HG03060 (cell line): Measurements from ENCODE around the gene SH2B2.
"Not testable (repeated sequence)": the region's sequence is repeated elsewhere in the genome, so short reads cannot be mapped to it uniquely, and the experiment has no call there.

Experiments
- ATAC-seq: cut with Tn5 transposase; IDR thresholded peaks from one replicate; pipeline ENCODE4 v1.9.1; 2021; ENCODE audit warnings: low read depth, moderate number of reproducible peaks; ENCODE audit not compliant: unreplicated experiment

Gene SH2B2

DNA sequence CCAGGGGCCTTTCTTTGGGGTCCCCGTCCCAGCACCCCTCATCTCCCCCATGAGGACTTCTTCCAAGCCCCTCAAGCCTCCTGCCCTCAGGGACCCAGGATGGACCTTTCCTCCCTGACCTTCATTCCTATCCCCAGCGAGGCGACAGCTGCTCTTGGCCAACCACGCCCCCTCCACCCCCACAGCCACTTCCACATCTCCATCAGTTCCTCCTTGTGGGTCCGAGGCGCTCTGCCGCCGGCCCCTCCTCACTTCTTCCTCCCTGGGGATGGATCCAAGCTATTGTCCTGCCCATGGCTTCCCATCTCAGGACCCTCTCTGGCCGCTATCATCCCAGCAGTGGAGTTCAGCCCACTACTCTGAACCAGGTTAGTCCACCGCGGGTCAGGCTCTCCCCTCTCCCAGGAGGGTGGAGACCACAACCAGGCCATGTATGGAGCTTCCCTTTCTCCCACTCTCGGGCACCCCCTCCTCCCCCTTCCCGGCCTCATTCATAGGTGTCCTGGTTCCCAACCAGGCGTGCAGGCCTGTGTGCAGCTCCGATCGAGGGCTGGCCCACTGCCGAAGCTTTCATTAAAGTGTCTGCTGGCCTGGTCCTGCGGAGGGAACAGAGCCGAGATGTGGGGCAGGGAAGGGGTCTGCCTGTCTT lies 1.7 kb upstream of the SH2B2 start:
- ATAC-seq: no peak

- ATAC-seq: no peak
Observed at GRCh38 chr7:102285540-102286236, 980 bp upstream of the SH2B2 start.

DNA sequence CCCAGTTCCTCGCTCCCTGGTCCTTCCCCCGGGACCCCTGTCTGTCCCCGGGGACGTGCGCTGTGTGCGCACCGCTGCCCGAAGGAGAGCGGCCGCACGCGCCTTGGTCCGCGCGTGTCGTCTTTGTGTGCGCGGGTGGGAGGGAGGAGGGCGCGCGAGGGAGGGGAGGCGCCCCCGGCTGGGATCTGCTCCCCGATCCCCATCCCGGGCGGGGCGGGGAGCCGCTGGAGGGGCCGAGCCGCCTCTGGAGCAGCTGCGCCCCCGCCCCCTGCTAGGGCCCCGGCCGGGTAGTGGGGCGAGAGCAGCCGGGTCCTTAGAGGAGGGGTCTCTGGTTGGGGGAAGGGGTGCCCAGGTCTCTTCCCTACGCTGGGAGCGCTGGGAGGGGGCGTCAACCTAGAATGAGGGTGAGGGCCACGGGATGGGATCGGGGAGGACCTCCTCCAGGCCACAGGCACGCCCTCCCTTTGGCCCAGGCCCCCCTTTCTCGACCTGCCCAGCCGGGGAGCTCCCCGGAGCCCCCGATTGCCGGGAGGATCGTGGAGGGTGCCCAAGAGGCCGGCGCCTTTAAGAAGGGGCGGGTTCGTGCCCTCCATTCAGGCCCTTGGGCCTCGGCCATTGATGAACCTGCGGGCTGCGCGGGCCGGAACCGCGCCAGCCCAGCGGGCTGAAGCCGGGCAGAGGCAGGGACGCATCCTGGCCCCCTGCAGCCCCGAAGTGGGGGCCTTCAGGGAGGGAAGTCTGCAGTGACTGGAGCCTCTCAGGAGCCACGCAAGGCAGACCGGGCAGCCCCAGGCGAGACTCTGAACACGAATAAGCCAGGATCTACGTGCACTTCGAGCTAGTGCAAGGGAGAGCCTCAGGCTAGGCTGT lies 678 bp downstream of the SH2B2 start:
- no peak for ATAC-seq

DNA sequence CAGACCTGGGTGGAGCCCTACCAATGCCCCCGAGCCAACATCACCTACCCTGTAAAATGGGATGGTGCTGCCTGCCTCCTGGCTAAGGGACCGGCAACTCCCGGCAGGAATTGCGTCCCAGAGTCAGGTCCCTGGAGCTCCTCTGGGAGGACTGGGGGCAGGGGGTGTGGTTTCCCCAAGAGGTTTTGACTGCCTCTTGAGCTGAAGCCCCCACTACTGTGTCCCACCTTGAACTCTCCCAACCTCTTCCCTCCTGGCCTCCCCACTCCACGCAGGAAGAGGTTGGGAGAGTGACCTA lies 1.3 kb downstream of the SH2B2 start:
- no peak for ATAC-seq

DNA sequence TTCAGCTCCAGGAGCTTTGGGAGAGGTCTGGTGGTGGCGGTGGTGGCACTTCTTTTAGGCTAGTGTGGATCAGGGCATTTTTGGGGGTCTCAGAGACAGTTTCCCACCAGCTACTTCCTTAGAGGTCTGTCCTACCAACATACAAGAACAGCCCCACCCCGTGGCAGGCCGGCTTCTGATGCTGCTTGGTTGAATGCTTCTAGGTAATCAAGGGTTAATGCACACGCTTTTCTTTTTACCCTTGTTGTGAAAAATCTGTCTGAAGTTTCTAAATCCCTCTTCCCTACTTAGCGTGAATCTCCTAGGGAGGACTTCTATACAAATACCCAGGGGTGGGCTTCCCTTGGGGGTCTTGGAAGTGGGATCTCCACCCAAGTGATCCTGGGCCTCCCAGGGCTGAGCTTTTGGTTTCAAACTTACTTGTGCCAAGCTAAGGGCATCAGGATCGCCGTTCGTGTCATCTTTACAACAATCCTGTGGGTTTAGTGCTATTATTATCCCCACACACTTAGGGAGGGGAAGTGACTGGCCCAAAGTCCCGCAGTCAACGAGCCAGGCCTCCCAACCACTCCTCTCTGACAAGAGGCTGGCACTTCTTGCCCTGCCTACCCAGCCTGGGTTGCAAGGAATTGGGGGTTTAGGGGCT lies 1.7 kb downstream of the SH2B2 start:
- no peak for ATAC-seq

- ATAC-seq: no peak
Observed at GRCh38 chr7:102289057-102289456, 2.4 kb downstream of the SH2B2 start.

- ATAC-seq: peak; percentile 46
Observed at GRCh38 chr7:102291056-102291915, 4.6 kb downstream of the SH2B2 start.

GRCh38 chr7:102291916-102292267 lies 5.2 kb downstream of the SH2B2 start:
- ATAC-seq: no peak

DNA sequence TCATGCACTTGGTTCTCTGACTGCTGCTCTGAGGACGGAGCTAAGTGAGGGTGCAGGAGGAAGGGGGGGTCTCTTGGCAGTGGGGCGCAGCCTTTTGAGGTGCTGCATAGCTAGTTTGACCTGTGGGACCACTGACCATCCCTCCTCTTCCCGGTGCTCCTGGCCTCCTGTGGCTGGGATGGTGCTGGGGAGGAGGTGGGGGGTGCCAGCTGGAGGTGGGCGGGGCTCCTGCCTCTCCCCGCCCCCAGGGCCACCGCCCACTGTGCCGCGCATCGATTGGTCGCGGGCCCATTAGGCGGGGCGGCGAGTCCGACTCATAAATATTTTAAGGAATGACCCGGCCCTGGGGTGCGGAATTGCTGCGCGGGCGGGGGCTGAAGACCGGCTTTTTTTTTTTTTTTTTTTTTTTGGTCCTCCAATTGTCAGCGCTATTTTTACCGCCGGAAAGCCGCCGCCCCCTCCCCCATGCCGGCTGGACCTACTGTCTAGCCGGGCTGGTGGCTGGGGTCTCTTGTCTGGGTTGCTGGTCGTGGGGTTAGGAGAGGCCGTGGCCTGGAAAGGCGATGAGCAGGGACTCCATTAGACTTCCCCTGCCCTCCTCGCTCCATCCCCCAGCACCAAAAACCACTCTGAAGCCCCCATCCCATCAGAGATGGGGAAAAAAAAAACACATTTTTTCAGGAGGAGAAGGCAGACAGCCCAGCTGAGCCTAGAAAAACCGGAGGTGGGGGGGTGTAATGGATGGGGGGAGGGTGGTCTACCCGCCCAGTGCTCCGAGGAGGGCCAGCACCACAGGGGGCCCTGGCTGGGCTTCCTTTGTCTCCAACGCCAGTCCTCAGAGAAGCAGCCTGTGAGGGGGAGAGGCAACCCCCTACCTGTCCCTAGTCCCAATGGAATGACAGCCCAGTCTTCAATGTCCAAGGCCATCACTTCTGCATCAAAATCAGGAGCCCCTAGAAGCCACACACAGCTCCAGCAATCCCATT lies 6.4 kb downstream of the SH2B2 start:
- ATAC-seq: no peak

- no peak for ATAC-seq
Observed at GRCh38 chr7:102294589-102294988, 7.9 kb downstream of the SH2B2 start.

DNA sequence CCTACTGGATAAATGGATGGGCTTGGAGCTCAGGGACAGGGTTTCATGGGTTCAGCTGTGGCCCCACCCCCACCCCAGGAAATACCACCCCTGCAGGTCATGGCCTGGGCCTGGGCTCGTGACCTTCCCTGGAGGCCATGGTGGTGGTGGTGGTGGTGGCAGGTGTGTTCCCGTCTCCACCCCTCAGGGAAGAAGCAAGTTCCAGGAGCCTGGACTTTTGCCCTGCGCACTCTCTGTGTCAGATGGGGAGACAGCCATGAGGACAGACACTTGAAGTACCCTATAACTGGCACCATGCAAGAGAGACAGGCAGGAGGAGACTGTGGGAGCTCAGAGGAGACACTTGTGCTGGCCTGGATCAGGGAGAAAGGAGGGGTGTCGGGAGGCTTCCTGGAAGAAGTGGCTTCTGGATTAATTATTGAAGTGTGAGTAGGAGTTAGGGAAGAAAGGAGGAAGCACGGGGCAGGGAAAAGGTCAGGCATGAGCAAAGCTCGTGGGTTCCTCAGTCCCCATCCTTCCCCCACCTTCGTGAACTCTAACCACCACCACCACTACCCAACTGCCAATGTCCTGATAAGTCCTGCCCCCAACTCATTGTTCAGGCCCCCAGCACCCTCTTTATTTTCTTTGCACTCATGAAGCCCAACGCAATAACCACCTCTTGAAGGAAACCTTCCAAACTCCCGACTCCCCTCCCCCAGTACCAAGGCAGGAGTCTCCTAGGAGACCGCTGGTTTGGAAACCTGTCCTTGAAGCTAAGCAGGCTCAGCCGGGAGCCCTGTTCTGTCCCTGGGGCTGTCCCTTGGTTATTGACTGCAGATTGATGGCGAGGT lies 8.9 kb downstream of the SH2B2 start:
- no peak for ATAC-seq

GRCh38 chr7:102296179-102296438 lies 9.4 kb downstream of the SH2B2 start:
- no peak for ATAC-seq

GRCh38 chr7:102296514-102296913 lies 9.8 kb downstream of the SH2B2 start:
- no peak for ATAC-seq

- no peak for ATAC-seq
Observed at GRCh38 chr7:102297487-102298218, 11.0 kb downstream of the SH2B2 start.

- no peak for ATAC-seq
Observed at GRCh38 chr7:102300643-102301221, 14.1 kb downstream of the SH2B2 start.

- ATAC-seq: not testable (repeated sequence)
Observed at GRCh38 chr7:102301367-102301766, 14.7 kb downstream of the SH2B2 start.

GRCh38 chr7:102302025-102302424 lies 15.4 kb downstream of the SH2B2 start:
- ATAC-seq: no peak
